ENCODE results near the gene DHTKD1.
"Not testable (repeated sequence)": the region's sequence is repeated elsewhere in the genome, so short reads cannot be mapped to it uniquely, and the experiment has no call there.

Gene DHTKD1

GRCh38 chr10:12135631-12136030, 66.9 kb downstream of the DHTKD1 start:
- DNase-seq (ENCODE audit: low spot score) = no peak

- no peak for DNase-seq (ENCODE audit: low spot score)
Observed at GRCh38 chr10:12140038-12140437, 71.3 kb downstream of the DHTKD1 start.

GRCh38 chr10:12144538-12144937, 75.8 kb downstream of the DHTKD1 start:
- DNase-seq (ENCODE audit: low spot score) = no peak

GRCh38 chr10:12150163-12150562, 81.4 kb downstream of the DHTKD1 start:
- no peak for DNase-seq (ENCODE audit: low spot score)

GRCh38 chr10:12154516-12154915, 85.8 kb downstream of the DHTKD1 start:
- DNase-seq (ENCODE audit: low spot score) = no peak

- DNase-seq (ENCODE audit: low spot score) = no peak
Observed at GRCh38 chr10:12156367-12157123, 87.8 kb downstream of the DHTKD1 start.

- no peak for DNase-seq (ENCODE audit: low spot score)
Observed at GRCh38 chr10:12158111-12158510, 89.4 kb downstream of the DHTKD1 start.

- DNase-seq (ENCODE audit: low spot score) = no peak
Observed at GRCh38 chr10:12160664-12161063, 91.9 kb downstream of the DHTKD1 start.

- DNase-seq (ENCODE audit: low spot score) = no peak
Observed at GRCh38 chr10:12162927-12163326, 94.2 kb downstream of the DHTKD1 start.

- DNase-seq (ENCODE audit: low spot score) = no peak
Observed at GRCh38 chr10:12164085-12164484, 95.3 kb downstream of the DHTKD1 start.

- DNase-seq (ENCODE audit: low spot score) = no peak
Observed at GRCh38 chr10:12165036-12165435, 96.3 kb downstream of the DHTKD1 start.

GRCh38 chr10:12165999-12166775, 97.4 kb downstream of the DHTKD1 start:
- DNase-seq (ENCODE audit: low spot score) = no peak

GRCh38 chr10:12171512-12171911, 102.8 kb downstream of the DHTKD1 start:
- not testable (repeated sequence) for DNase-seq (ENCODE audit: low spot score)

Small RNA genes within 50 kb of the gene (small RNA-seq; reads per million reads assigned to genes)
- gene MIR548AK (0 reads per million in 2 experiments), gene RNU6-88P (0 reads per million in 2 experiments)

Measured in SK-N-DZ (cell line).